Calu3 (cell line): ENCODE measurements around the gene ADGRL3. TPM values are rescaled to one million over a fixed set of nuclear protein-coding genes. Genes with fewer than 3 reads are reported as not detected.

Source experiments
- BruUV-seq: library from RNA; stranded (reverse); fragments of 400-500 nt; replicated peaks from 2 replicates; lab custom pipeline; 2021; lab: Mats Ljungman, UMichigan
- CTCF ChIA-PET: fragments of 300-600 bp; sonication (Branson Sonifier 250); formaldehyde crosslinking; loops from one replicate; lab custom pipeline; 2022; ENCODE audit warnings: antibody characterized with exemption; lab: Charles Lee
- DNase-seq: peaks from one replicate; pipeline ENCODE4 v3.0.0; 2022
- H3K27ac Mint-ChIP-seq: one replicate; pipeline ENCODE4 v1.8.0; 2022; ENCODE audit warnings: mixed read lengths; ENCODE audit not compliant: unreplicated experiment
- H3K27me3 Mint-ChIP-seq: one replicate; pipeline ENCODE4 v1.8.0; 2022; ENCODE audit warnings: mixed read lengths; ENCODE audit not compliant: unreplicated experiment
- H3K36me3 Mint-ChIP-seq: one replicate; pipeline ENCODE4 v1.8.0; 2022; ENCODE audit warnings: mild to moderate bottlenecking, moderate library complexity, mixed read lengths; ENCODE audit not compliant: insufficient read depth, unreplicated experiment
- H3K4me1 Mint-ChIP-seq: one replicate; pipeline ENCODE4 v1.8.0; 2022; ENCODE audit warnings: mild to moderate bottlenecking, low read depth, mixed read lengths; ENCODE audit not compliant: unreplicated experiment
- H3K4me3 Mint-ChIP-seq: one replicate; pipeline ENCODE4 v1.8.0; 2022; ENCODE audit warnings: mild to moderate bottlenecking, low read depth, moderate library complexity, mixed read lengths; ENCODE audit not compliant: unreplicated experiment
- H3K9me3 Mint-ChIP-seq: one replicate; pipeline ENCODE4 v1.8.0; 2022; ENCODE audit warnings: low read depth, mixed read lengths; ENCODE audit not compliant: unreplicated experiment
- intact Hi-C: fragments of 100-400 bp; cut with micrococcal nuclease; formaldehyde crosslinking; loops from one replicate; pipeline ENCODE4 v1.10.0; 2022; ENCODE audit not compliant: unreplicated experiment
- total RNA-seq: library from RNA; stranded (reverse); gene quantifications from 2 replicates; pipeline ENCODE4 v1.2.3, GENCODE V29; 2022
- TF ChIP-seq, protein P1 (sequence below): fragments of 200-600 bp; IDR thresholded peaks from one replicate; pipeline ENCODE4 v1.8.0; 2022; ENCODE audit warnings: antibody characterized with exemption; ENCODE audit not compliant: unreplicated experiment

The ADGRL3 gene
- total RNA-seq, 1 experiment from 2014 or later = 0.66 TPM

GRCh38 chr4:61553557-61554125 is 353.5 kb downstream of the ADGRL3 start:
- no peaks in the 10 kb centered on the region for H3K36me3 Mint-ChIP-seq
- CTCF ChIA-PET = no interaction called here
- H3K9me3 Mint-ChIP-seq = no peaks in the 10 kb centered on the region
- no peaks in the 10 kb centered on the region for H3K27me3 Mint-ChIP-seq
- H3K4me3 Mint-ChIP-seq = no peak overlapping the region
- no peak overlapping the region for H3K27ac Mint-ChIP-seq
- intact Hi-C loops = no loop called here
- peaks cover 19% of the 10 kb centered on the region for H3K4me1 Mint-ChIP-seq
- no peak for DNase-seq
- BruUV-seq = no TSS peak
- TF ChIP-seq, protein P1, sequence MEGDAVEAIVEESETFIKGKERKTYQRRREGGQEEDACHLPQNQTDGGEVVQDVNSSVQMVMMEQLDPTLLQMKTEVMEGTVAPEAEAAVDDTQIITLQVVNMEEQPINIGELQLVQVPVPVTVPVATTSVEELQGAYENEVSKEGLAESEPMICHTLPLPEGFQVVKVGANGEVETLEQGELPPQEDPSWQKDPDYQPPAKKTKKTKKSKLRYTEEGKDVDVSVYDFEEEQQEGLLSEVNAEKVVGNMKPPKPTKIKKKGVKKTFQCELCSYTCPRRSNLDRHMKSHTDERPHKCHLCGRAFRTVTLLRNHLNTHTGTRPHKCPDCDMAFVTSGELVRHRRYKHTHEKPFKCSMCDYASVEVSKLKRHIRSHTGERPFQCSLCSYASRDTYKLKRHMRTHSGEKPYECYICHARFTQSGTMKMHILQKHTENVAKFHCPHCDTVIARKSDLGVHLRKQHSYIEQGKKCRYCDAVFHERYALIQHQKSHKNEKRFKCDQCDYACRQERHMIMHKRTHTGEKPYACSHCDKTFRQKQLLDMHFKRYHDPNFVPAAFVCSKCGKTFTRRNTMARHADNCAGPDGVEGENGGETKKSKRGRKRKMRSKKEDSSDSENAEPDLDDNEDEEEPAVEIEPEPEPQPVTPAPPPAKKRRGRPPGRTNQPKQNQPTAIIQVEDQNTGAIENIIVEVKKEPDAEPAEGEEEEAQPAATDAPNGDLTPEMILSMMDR = no peak

DNA sequence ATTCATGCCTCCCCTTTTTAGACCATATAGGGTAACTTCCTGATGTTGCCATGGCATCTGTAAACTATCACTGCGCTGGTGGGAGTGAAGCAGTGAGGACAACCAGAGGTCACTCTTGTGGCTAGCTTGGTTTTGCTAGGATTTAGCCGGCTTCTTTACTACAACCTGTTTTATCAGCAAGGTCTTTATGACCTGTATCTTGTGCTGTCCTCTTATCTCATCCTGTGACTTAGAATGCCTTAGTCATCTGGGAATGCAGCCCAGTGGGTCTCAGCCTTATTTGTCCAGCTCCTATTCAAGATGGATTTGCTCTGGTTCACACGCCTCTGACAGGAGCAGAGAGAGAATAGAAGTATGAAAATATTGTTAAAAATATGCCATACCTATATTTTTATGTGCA is 355.7 kb downstream of the ADGRL3 start:
- peak; percentile 35 for DNase-seq
- Mint-ChIP-seq H3K27ac (peak overlapping the region; percentile 82), H3K4me3 (no peak overlapping the region), H3K9me3 (no peaks in the 10 kb centered on the region), H3K27me3 (no peaks in the 10 kb centered on the region), H3K4me1 (peaks cover 19% of the 10 kb centered on the region), H3K36me3 (no peaks in the 10 kb centered on the region)
- intact Hi-C loops = no loop called here
- no TSS peak for BruUV-seq
- TF ChIP-seq, protein P1 = no peak
- CTCF ChIA-PET = interaction anchor here (0.6 to 0.7 kb wide), 2 partner anchors 15 to 124 kb away, joined by 3 to 4 read pairs; no protein-coding TSS in a partner anchor

- no peaks in the 10 kb centered on the region for H3K27me3 Mint-ChIP-seq
- no TSS peak for BruUV-seq
- DNase-seq = peak; percentile 5
- H3K27ac Mint-ChIP-seq = peak overlapping the region; percentile 82
- TF ChIP-seq, protein P1 = no peak
- H3K36me3 Mint-ChIP-seq = no peaks in the 10 kb centered on the region
- intact Hi-C loops = no loop called here
- H3K9me3 Mint-ChIP-seq = no peaks in the 10 kb centered on the region
- CTCF ChIA-PET = no interaction called here
- peaks cover 19% of the 10 kb centered on the region for H3K4me1 Mint-ChIP-seq
- no peak overlapping the region for H3K4me3 Mint-ChIP-seq
These were observed 356.2 kb downstream of the ADGRL3 start for GRCh38 chr4:61556277-61556676.

DNA sequence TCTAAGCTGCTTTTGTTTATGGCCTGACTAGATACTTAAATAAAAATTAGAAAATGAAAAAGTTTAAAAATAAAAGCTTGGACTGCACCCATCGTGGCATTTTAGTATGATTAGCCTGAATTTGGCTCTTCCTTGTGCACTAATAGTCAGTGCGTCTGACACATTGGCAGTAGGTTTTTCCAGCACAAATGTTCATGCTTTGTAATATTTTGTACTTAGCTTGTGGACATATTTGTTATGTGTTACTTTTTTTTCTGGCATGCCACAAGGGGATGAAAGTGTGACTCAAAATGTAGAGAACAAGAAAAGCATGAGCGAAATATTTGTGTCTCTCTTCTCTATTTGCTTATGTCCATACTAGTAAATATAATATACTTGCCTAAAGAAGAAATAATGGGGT is 359.3 kb downstream of the ADGRL3 start:
- H3K4me3 Mint-ChIP-seq = no peak overlapping the region
- BruUV-seq = no TSS peak
- intact Hi-C loops = no loop called here
- no peaks in the 10 kb centered on the region for H3K27me3 Mint-ChIP-seq
- H3K27ac Mint-ChIP-seq = no peak overlapping the region
- no peaks in the 10 kb centered on the region for H3K9me3 Mint-ChIP-seq
- no peaks in the 10 kb centered on the region for H3K36me3 Mint-ChIP-seq
- CTCF ChIA-PET = no interaction called here
- DNase-seq = no peak
- peaks cover 19% of the 10 kb centered on the region for H3K4me1 Mint-ChIP-seq
- TF ChIP-seq, protein P1 = no peak
